SIG-M5 (cell line): ENCODE measurements around the gene RGS3.
"Not testable (repeated sequence)": the region's sequence is repeated elsewhere in the genome, so short reads cannot be mapped to it uniquely, and the experiment has no call there.

Experiments
- DNase-seq: peaks from one replicate; lab custom pipeline; 2025; lab: John Stamatoyannopoulos, UW

Gene RGS3

DNA sequence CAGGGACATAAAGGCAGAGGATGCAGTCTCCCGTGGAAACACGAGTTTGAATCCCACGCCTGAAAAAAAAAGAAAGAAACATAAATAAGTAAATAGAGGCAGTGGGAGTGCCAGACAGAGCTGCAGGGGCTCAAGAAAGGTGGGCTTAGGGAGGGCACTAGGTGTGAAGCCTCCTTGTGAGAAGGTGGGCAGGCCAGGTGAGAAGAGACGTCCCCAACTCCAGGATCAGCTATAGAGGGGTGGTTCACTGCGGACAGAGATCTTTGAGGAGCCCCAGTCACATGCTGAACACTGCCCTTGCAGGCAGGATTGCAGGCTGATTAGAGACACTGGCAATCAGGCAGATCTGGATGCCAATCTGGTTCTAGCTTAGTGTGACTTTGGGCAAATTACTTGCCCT is 172.1 kb downstream of the RGS3 start:
- no peak for DNase-seq

DNA sequence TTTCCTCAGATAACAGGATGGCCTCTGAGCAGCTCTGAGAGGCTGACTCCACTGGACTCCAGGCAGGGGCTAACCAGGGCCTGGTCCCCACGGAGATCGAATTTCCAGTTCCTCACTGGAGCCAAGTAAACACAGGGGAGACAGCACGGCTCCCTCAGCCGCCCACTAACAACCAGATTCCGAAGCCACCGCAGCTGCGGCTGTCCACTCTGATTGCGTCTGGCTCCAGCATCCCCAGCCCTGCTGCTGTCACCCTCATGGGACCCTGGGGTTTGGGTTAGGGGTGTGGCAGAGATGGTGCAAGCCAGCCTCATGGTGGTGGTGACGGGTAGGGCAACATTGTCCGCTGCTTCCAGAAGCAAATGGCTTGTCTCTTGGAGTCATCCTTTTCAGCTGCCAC is 172.6 kb downstream of the RGS3 start:
- no peak for DNase-seq

DNA sequence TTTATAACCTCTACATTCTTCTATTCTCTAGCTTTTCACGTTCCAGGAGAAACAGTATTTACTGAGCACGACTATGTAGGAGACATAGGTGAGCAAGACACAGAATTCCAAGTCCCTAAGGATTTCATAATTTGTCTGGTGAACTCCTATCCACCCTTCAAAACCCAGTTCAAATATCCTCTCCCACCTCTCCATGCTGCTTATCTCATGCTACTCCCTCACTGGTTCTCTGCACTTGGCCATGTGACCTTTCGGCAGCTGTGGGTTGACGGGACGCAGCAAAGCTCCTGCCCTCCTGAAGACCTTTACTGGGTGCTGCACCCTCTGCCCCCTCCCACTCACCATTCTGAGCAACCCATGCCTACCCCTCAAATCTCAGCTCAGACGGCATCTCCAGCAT is 173.2 kb downstream of the RGS3 start:
- no peak for DNase-seq

DNA sequence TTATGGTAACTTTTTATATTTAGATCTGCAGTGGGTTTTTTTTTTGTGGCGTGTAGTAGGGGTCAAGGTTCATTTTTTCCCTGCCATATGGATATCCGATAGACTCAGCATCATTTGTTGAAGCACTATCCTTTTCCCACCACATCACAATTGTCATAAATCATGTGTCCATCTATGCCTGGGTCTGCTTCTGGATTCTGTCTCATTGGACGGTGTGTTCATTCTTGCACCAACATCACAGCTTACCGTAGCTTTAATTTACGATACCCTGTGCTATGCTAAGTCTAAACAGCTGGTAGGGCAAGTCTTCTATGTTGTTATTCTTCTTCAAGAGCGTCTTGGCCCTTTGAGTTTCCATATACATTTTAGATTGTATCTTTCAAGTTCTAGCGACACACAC is 175.0 kb downstream of the RGS3 start:
- DNase-seq = no peak

DNA sequence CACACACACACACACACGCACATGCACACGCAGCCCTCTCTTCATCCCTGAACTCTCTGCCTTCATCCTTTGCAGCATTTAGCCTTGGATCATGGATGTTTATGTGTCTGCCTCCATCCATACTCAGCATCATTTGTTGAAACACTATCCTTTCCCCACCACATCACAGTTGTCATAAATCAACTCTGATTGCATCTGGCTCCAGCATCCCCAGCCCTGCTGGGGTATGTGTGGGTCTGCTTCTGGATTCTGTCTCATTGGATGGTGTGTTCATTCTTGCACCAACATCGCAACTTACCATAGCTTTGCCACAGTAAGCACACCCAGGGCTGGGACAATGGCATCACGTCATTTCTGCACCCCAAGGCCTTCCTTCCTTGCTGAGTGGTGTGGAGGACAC is 175.4 kb downstream of the RGS3 start:
- no peak for DNase-seq

DNA sequence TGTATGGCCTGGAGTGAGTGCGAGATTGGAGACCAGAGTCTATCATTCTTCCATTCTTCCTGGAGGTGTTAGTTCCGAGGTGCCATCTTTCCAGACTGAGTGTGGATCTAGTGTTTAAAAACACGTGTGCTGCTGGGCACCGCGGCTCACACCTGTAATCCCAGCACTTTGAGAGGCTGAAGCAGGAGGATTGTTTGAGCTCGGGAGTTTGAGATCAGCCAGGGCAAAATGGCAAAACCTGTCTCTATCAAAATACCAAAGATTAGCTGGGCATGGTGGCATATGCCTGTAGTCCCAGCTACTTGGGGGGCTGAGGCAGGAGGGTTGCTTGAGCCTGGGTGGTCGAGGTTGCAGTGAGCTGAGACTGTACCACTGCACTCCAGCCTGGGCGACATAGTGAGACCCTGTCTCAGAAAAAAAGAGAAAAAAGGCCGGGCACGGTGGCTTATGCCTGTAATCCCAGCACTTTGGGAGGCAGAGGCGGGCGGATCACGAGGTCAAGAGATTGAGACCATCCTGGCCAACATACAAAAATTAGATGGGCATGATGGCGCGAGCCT is 176.0 kb downstream of the RGS3 start:
- not testable (repeated sequence) for DNase-seq

DNA sequence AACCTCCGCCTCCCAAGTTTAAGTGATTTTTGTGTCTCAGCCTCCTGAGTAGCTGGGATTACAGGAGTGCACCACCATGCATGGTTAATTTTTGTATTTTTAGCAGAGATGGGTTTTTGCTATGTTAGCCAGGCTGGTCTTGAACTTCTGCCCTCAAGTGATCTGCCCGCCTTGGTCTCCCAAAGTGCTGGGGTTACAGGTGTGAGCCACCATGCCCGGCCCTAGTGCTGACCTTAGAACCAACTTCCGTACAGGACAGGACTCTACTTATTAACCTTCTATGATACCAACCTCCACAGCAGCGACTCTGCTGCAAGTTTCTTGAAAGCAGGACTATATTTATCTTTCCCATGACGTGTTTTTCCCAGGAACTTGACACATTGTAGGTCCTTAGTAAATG is 176.9 kb downstream of the RGS3 start:
- no peak for DNase-seq

DNA sequence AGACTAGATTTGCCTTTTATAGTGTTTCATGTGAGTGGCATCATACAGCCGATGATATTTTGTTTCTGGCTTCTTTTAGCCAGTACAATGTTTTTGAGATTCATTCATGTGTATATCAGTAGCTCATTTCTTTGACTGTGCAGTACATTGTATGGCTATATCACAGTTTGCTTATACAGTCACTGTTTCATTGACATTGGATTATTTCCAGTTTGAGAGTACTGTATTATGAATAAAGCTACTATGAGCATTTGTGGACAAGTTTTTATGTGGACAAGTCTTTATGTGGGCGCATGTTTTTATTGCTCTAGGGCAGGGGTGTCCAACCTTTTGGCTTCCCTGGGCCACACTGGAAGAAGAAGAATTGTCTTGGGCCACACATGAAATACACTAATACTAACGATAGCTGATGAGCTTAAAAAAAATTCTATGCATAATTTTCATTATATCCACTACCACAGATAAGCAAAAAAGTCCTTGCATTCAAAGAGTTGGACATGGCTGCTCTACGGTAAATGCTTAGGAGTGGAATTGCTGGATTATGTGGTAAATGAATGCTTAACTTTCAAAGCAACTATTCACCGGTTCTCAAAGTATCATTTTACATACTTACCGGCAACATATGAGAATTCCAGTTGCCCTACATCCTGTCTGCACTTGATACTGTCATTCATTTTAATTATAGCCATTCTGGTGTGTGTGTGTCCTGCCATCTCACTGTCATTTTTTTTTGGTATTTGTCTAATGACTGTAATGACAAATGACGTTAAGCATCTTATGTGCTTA is 177.8 kb downstream of the RGS3 start:
- no peak for DNase-seq

DNA sequence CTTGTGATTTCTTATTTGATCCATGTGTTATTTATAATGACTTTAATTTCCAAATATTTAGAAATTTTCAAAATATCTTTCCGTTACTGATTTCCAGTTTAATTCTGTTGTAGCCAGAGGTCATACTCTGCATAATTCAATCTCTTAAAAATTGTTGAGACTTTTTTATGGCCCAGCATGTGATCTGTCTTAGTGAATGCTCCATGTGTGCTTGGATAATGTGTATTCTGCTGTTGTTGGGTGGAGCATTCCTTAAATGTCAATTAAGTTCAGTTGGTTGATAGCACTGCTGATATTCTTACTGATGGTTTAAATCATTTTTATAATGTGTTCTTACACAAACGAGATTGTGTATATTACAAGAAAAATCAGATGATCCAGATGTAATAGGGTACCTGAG is 180.8 kb downstream of the RGS3 start:
- DNase-seq = no peak

DNA sequence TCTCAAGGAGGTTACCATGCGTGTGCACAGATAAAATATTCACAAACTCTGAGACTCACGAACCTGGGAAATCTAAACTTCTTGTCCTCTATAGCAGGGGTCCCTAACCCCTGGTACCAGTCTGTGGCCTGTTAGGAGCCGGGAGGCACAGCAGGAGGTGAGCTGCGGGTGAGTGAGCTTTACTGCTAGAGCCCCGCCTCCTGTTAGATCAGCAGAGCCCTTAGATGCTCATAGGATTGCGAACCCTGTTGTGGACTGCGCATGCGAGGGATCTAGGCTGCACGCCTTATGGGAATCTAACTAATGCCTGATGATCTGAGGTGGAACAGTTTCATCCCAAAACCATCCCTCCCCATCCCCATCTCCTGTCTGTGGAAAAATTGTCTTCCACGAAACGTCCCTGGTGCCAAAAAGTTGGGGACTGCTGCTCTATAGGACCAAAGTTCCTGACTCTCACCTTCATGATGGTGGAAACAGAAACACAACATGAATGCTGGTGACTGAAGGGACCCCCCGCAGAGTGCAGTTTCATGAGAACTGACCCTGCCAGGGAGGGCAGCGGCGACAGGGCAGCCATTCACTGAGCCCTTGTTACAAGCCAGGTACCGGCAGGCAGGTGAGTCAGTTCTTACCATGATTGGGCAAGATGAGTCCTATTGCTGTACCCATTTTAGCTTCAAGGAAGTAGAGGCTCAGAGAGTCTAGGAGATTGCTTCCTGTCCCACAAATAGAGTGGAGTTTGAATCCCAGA is 181.9 kb downstream of the RGS3 start:
- no peak for DNase-seq

DNA sequence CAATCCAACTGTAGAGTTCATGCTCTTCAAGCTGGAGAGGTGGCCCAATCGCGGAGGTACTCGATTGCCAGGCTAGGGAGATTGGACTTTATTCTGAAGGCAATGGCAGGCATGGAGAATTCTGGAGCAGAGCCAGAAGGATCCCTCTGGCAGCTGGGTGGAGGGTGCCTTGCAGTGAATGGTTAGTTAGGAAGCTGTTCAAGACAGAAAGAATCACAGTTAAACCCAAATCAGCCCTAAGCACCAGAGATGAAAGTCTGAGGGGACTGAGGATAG is 182.4 kb downstream of the RGS3 start:
- DNase-seq = no peak

DNA sequence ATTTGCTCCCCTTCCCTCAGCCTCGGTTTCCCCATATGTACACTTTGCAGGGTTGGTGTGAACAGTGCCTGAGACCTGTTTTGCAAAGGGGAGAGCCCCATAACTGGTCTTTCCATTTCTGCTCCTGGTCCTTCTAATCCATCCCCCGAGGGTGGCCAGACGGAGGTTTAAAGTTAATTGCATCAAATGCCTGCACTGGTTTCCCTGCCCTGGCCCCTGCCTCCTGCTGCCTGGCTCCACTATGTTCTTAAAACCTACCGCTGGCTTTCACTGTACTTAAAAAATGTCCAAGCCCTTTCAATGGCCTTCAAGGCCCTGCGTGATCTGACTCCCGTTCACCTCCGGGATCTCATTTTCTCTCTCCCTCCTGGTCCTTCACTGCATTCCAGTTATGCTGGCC is 183.0 kb downstream of the RGS3 start:
- DNase-seq = no peak
